Ureter (tissue), 1 donor: ENCODE measurements around the gene FMN1. TPM values are rescaled to one million over a fixed set of nuclear protein-coding genes. Genes with fewer than 3 reads are reported as not detected.

Source experiments
- DNase-seq: peaks from one replicate; pipeline ENCODE4 v3.0.0-alpha.2; 2020; ENCODE audit warnings: low spot score
- total RNA-seq: library from RNA; stranded (reverse); gene quantifications from one replicate; pipeline ENCODE4 v1.2.4, GENCODE V29; 2023
- donor health status: DM: yes; HTN: yes; CAD: no.

The FMN1 gene
- total RNA-seq, 1 donor from 2014 or later: 16.1 TPM

DNA sequence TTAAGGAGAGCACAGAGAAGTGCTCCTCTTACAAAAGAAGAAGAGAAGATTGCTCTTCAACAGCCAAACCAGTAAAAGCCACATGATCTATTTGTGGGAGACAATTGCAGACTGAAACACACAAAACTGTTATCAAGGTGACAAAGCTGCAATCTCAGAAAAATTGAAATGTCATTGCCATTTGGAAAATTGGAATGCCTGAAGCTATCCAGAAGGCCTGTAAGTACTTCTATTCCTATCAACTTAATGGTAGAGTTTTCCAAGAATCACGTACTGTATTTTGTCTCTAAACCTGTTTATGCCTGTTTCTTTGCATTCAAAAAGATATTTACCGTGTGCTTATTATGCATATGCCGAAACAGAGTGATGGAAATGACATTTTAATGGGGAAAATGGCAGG is 272.0 kb downstream of the FMN1 start:
- no peak for DNase-seq

DNA sequence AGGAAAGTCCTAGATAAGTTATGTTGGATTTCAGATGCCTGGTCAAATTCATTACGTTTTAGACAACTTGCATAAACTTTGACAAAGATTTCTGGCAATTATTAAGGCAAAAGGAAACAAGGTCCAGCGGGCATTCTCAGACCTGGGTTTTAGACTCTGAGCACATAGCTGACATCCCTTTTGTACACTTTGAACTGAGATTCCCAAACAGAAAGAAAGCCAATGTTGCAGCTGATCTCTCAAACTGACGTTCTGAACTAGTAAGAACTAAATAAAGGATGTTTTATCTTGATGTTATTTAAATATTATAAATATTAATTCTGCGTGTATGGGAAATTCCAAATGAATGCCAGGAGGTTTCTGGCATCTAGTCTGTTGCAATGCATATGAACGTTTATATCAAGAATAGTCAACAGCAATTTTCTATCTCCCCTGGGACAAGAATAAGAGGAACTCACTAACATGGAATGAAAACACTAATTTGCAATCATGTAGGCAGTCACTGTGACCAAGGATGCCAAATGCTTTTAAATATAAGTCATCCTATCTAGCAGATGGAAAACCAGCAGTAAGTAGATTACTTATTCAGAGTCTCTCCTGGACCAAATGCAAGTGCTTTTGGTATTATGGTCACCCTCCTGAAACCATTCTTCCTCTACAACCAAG is 274.6 kb downstream of the FMN1 start:
- DNase-seq: no peak

DNA sequence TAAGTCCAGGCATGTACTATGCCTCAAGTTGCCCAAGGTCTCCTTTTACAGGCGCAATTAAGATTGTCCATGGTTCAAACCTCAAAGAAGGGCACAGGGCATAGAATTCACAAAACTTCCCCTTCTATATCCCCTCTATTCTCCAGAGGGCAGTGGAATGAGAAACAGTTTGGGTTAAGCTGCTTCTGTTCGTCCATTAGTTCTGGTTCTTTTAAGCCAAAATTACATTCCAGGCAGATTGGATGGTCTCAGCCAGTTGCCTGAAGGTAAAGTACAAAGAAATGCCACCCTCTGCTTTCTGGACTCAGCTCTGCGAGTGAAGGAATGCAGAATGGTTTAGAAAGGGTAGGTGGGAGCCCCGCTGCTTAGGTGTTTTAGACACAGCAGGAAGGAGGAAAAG is 276.0 kb downstream of the FMN1 start:
- no peak for DNase-seq

GRCh38 chr15:32910839-32911238 is 283.7 kb downstream of the FMN1 start:
- no peak for DNase-seq

GRCh38 chr15:32909431-32909830 is 285.1 kb downstream of the FMN1 start:
- no peak for DNase-seq

- no peak for DNase-seq
Measured at GRCh38 chr15:32908872-32909271, 285.6 kb downstream of the FMN1 start.

- no peak for DNase-seq
Measured at GRCh38 chr15:32908135-32908801, 286.2 kb downstream of the FMN1 start.

- DNase-seq: no peak
Measured at GRCh38 chr15:32905481-32905880, 289.0 kb downstream of the FMN1 start.

GRCh38 chr15:32904448-32904847 is 290.1 kb downstream of the FMN1 start:
- DNase-seq: no peak

DNA sequence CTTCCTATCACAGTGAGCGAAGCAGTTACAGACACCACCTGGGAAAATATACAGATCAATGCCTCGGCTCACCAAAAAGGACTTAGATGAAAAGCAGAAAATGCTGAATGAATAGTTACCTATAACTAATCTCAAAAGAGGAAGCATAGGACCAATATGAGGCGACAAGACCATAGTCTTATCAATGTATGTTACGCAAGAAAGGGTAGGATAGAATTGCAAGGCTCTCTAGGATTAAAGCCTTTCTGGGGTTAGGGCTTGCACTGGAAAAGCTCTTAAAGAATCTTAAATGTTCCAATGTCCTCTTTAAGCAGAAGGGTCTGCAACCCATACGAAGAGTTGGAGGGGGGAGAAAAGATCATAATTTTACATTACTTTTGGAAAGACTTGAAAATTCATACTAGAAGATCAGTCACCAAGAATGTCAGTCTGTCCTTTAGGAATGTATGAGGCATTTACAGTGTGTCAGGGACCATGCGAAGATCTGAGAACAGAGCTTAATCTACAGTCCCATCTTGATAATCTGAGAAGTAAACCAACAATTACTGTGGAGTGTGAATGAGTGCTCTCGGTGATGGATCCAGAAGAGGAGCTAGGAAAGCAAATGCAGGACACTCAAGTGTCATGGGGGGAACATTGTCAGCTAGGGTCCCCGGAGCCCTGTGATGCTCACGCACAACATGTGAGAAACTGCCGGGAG is 290.8 kb downstream of the FMN1 start:
- DNase-seq: no peak

DNA sequence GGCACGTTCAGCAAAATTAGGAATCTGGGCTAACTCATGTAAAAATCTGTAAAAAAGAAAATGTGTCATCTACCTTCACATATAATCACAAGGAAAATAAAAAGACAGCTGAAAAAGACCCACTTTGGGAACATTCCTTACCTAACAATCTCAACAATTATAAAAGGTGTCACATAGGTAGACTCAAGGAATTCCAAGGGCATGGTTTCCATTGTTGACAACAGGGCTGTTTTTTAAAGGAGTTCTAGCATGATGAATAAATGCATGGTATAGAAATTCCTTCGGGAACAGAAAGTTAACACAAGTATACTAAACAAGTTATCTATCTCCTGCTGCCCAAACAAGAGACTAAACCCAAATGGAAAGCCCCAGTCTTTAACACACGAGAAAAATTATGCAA is 292.5 kb downstream of the FMN1 start:
- no peak for DNase-seq

GRCh38 chr15:32901192-32901591 is 293.3 kb downstream of the FMN1 start:
- DNase-seq: no peak

GRCh38 chr15:32899126-32899596 is 295.4 kb downstream of the FMN1 start:
- DNase-seq: no peak

DNA sequence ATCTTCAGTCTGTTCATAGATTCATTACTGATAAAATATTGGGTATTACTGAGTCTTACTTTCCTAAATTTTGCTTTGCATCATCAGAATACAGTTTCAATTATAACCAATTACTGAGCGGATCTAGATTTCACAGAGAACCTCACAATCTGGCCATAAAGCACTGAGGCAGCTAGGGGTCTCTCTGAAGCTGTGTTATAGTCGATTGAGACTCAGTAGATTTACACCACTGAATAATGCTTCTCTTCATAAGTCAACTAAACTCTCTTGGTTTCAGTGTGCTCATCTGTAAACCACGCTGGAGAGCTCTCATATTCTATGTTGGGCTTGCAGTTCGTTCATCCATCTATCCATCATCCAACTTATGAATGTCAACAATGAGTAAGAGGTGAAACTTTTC is 296.1 kb downstream of the FMN1 start:
- no peak for DNase-seq

DNA sequence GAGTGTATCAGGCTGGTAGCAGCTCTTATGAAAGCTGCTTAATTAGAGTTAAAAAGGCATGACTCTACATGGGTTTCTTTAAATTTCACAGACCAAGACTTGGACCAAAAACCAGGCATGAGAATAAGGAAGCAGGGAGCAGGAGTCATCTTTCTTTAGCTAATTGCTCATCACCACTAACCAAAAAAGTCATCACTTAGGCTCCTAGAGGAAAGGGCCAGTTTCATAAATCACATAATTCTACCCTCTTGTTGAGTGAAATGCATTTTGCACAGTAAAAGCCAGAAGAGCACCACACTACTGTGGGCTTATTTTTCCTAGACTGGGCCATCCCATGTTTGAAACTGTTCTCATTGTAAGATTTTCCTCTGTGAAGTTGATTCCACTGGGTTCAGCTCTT is 301.1 kb downstream of the FMN1 start:
- no peak for DNase-seq

GRCh38 chr15:32889214-32889613 is 305.3 kb downstream of the FMN1 start:
- no peak for DNase-seq

GRCh38 chr15:32888221-32888761 is 306.2 kb downstream of the FMN1 start:
- DNase-seq: no peak

DNA sequence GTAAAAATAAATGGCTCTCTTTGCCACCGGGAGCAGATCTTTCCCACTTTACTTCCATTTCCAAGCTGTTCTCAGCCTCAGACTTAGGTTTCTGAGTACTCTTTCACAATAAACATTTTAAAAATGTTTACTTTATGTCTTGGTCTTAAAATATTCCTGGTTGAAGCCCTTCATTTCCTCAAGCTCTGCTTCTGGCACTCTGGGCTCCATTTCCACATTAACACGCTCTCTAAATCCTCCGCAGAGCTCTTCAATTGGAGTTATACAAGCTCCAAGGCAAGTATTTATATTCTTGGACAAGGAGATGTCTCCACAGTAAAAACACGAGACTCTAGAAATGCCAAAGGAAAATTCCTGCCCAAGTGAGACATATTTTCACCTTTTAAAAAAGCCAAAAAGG is 307.4 kb downstream of the FMN1 start:
- no peak for DNase-seq

- no peak for DNase-seq
Measured at GRCh38 chr15:32886459-32886858, 308.1 kb downstream of the FMN1 start.

DNA sequence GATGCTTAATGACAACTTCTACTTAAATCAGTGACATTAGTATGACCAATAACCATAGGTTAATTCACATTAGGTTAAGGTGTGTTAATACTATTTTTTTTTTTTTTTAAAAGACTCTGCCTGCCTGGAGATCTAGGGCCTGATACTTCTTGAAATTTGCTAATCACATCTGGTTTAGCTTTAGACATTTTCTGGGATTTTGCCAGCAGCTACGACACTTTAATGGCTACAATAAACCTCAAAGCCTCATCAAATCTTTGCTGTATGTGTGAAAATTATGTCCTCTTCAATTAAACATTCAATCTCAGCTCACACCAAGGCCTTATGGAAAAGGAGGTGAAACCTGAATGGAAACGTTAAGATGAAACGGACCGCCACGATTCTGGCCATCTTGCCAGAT is 308.8 kb downstream of the FMN1 start:
- DNase-seq: no peak

GRCh38 chr15:32884146-32884545 is 310.4 kb downstream of the FMN1 start:
- DNase-seq: no peak

DNA sequence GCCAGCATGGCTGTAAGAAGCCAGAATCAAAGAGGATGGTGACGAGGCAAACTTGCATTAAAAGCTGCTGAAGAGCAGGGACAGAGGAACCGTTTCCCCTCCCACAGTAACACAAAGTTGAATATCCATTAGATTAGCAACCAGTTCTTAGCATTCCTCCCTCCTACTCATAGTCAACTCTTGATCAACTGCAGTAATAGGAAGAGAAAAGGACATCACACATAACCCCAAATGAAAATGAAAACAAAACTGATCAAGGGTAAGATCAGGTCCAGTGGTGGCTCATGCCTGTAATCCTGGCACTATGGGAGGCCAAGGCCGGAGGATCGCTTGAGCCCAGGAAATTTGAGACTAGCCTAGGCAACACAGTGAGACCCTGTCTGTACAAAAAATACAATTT is 311.6 kb downstream of the FMN1 start:
- no peak for DNase-seq

DNA sequence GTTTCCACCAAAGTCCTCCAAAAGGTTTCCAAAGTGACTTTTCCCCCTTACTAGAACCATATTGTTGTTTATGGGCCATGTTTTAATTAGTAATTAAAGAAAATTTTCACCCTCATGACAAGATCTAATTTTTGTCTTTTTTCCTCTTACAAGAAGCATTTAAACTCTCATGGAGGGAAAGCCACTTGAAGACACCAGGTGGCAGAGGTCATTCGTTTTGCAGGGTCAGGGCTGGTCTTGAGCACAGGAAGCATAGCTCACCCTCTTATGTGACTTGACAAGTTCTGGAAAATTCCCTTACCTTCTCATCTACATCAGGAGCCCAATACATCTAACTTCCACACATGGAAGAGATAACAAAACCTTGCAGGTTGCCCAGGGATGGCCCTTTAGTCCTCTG is 313.0 kb downstream of the FMN1 start:
- DNase-seq: no peak
